Fibroblast of lung (primary cell): Measurements from ENCODE around the gene TMPRSS7.

Source experiments
- EZH2 ChIP-seq: IDR thresholded peaks from 2 replicates; pipeline ENCODE4 v1.5.1; 2012; ENCODE audit warnings: low read length, control low read depth, mild to moderate bottlenecking; ENCODE audit errors: missing control alignments
- TF ChIP-seq, protein P1 (sequence below), 2 donors: IDR thresholded peaks in 1 of 2; conservative IDR thresholded peaks in 1 of 2; 1 replicate in 1 of 2; 2 replicates in 1 of 2; pipeline ENCODE4 v1.5.1; 2011 to 2012; ENCODE audit warnings: low read length in 2 of 2, control low read depth in 1 of 2, inconsistent platforms in 1 of 2, low read depth in 1 of 2, mild to moderate bottlenecking in 1 of 2

DNA sequence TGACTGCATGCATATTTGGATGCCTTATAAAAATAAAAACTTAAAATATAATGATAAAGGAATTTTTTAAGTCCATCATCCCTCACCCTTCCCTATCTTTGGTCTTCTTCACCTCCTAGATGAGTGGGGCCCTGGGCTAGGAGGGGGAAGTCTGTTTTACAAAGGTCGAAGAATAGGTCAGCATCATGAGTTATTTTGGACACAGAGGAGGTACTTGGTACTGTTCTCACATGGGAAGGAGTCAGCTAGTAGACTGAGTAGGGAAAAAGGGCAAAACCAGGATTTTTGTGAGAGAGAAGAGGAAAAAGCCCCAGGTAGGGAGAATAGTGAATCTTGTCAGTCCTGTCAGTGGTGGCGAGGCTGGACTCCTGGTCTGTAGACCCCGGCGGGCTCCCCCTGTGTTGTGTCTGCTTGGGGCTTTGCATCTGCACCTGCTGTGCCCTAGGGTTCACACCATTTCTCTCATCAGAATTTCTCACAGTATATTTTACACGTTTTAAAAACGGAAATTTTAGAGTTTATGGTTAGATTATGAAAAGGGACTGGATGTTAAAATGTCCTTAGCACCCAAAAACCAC, 81.4 kb downstream of the TMPRSS7 start:
- TF ChIP-seq, protein P1, sequence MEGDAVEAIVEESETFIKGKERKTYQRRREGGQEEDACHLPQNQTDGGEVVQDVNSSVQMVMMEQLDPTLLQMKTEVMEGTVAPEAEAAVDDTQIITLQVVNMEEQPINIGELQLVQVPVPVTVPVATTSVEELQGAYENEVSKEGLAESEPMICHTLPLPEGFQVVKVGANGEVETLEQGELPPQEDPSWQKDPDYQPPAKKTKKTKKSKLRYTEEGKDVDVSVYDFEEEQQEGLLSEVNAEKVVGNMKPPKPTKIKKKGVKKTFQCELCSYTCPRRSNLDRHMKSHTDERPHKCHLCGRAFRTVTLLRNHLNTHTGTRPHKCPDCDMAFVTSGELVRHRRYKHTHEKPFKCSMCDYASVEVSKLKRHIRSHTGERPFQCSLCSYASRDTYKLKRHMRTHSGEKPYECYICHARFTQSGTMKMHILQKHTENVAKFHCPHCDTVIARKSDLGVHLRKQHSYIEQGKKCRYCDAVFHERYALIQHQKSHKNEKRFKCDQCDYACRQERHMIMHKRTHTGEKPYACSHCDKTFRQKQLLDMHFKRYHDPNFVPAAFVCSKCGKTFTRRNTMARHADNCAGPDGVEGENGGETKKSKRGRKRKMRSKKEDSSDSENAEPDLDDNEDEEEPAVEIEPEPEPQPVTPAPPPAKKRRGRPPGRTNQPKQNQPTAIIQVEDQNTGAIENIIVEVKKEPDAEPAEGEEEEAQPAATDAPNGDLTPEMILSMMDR (conservative IDR thresholded peaks at IDR 0.05 in 1 of 2, IDR thresholded peaks at IDR 0.05 in 1 of 2; ENCODE audit: low read depth in 1 of 2, low read length in 2 of 2), result no peak
- no peak for TF ChIP-seq EZH2
